OCI-M2 (cell line): Measurements from ENCODE around the gene PDZRN3.

ENCODE experiments used
- DNase-seq: peaks from one replicate; lab custom pipeline; 2025; ENCODE audit not compliant: unreplicated experiment; lab: John Stamatoyannopoulos, UW

PDZRN3 gene

GRCh38 chr3:73559749-73560148 is 65.0 kb downstream of the PDZRN3 start:
- no peak for DNase-seq

- DNase-seq: no peak
Measured at GRCh38 chr3:73558727-73559075, 66.0 kb downstream of the PDZRN3 start.

DNA sequence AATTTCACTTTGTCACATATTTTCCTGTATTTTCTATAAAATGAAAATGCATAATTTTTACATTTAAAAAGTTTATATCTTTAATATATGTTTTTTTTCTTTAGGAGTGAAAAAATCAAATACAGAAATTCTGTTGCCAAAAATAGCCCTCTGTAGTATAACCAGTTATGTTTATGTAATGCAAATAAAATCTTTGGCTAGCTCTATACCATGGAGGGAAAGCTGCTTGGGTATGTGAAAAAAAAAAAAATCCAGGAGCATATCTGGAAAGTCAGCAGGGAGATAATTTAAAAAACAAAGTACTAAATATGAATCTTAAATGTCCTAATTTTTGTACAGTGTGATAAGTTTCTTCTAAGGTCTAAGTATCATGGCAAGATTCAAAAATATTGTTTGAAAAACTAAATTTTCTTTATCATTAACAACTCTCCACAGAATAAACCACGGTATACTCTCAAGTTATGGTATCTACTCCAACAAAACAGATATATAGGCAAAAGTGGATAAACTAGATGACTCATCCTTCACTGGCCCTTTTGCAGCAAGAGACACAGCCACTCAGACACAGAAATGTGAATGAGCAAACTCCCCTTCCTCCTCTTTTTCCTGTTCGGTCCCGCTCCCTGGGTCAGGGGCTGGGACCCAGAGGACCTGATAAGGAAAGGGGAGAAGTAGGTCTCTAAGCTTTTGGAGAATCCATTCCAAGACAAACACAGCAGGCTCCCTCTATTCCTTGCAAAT is 66.6 kb downstream of the PDZRN3 start:
- no peak for DNase-seq

GRCh38 chr3:73556520-73557372 is 68.0 kb downstream of the PDZRN3 start:
- no peak for DNase-seq

- DNase-seq: no peak
Measured at GRCh38 chr3:73555076-73555475, 69.7 kb downstream of the PDZRN3 start.

DNA sequence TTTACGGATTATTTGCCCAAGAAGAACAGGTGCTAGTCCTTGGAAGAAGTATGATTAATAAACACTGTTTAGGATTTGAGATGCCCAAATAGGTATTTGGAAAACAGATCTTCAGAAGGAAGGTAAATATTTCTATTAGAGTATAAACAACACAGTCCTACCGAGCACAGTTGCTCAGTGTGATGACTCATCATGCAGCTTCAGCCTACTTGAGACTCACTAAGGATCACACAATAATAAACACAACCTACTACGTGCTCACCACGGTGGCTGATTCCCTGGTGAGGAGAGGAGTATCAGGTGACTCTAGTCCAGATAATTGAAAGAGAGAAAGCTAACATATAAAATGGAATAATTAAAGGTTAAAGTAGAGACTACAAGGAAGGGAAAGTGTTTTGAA is 72.0 kb downstream of the PDZRN3 start:
- no peak for DNase-seq

DNA sequence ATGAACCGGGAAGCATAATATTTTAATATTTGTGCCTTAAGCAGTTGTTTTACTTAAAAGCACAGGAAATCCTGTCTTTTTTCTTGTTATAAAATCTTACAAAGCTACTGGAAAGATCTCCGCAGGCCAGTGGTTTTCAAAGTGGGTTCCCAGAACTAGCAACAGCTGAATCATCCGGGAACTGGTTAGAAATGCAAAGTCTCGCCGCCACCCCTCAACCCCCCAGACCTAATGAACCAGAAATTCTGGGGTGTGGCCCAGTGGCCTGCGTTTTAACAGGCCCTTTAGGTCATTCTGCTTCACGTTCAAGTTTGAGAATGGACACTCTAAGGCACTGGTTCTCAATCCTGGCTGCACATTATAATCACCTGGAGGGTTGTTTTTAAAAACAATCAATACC is 74.7 kb downstream of the PDZRN3 start:
- DNase-seq: no peak

DNA sequence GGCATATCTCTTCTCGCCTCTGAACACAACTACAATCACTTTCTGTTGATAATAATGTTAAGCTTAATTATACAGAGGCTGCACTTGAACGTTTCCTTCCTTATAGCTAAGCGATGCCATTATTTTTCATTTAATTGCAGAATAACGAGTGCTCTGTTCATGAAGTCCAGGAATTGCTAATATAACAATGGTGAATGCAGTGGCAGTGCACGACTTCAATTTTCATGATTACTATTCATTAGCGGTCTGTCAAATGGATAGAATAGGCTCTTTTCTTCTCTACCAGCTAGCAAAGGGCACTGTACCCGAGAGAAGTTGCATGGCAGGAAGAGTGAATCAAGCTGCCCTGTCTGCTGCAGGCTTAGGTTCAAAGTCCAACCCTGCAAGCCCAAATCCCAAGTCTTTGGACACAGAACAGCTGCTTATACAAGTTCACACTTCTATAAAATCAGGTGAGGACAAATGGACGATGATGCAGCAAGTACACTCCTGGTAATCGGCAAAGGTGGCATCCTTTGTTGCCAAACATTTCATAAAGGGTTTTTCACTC is 75.6 kb downstream of the PDZRN3 start:
- no peak for DNase-seq

DNA sequence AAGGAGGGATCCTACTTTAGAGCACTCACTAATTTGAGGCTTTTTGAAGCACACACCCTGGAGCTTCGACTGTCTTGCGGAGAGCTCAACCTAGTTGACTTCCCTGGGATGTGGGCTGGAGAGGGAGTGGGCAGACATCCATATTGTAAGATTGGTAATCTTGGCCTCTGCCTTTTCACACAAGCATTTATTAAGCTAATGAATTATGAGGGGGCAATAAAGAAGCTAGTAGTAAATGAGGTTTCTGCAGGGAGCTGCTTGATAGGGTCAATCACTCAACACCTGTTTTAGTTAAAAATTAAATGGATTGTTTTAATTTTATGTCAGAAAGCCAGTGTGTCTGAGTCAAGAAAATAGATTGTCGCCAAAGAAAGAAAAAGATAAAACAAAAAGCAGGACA is 76.3 kb downstream of the PDZRN3 start:
- DNase-seq: no peak

DNA sequence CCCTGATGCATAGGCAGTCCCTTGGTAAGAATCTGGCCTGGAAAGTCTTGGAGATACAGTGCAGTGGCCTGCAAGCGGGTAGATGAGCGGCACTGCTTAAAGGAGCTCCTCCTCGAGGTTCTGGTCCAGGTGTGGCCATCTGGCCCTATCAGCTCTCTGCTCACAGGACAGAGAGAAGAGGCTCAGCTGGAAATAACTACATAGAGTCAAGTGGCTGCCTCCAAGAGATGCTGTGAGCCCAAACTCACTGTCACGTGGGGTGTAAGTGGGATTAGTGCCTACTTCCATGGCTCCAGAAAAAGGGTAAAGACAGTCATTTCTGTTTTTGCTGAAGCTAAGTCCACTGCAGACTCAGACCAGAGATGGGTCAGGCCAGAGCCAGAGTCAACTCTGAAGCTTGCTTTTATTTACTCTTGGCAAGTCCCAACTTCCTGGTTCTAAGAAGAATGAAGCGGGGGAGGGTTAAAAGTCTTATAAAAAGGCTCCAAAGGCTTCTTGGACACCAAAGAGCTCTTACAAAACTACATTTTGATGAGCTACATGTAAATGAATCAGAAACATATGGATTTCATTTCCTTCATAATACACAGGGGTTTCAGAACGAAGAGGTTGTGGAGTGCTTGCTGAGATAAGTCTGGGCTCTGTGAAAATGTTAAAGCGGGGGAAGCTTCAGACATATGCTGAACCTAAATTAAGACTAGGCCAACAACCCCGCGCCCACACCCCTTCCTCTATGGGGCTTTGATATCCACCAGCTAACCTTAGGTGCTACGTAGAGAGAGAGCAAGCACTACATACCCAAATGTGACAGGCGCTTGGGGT is 77.1 kb downstream of the PDZRN3 start:
- DNase-seq: no peak

DNA sequence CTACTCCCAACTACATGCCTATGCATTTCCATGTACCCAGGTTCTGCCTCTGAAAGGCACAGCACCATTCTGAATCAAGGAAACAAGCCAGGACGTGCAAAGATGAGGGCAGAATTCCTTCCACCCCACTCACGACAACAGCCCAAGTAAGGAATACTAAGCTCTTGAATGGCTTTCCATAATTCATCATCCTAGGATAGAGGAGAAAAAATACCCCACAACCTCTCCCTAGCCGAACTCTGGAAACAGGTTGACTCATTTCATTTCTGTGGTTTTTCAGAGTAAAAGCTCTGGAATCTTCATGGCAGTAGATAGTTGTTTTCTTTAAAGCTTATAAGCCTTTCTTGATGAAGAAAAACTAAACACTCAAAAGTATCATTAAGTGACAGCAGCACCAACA is 77.8 kb downstream of the PDZRN3 start:
- no peak for DNase-seq

DNA sequence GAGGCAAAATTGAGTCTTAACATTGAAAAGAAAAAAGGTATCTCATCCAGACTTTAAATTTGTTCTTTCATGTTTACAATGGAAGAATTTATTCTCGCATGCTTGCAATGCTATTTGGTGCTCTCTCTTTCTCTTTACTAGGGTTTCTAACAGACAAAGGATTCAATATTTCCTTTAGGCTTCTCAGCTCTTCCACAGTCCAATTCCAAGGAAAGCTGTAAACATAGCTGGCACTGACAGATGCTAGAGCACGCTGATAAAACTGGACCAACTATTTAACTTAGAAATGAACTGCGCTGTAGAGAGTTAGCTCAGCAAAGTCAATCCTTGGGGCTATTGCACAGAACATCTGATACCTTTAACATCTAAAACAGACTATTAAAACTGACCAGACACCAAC is 81.3 kb downstream of the PDZRN3 start:
- no peak for DNase-seq

DNA sequence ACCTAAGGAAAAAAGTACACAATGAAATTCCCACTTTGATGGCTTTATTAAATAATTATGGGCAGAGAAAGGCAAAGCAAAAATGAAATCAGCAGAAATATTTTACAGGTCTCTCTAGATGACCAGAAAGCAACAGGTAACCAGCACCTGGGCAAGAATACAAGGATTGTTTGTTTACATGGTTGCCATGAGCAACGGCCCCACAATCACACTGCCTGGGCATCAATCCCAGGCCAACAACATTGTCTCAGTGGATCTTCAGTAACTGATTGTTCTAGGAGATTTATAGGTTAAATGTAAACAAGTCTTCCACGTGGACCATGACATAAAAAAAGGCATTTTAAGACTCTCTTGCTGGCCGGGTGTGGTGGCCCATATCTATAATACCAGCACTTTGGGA is 82.6 kb downstream of the PDZRN3 start:
- no peak for DNase-seq

GRCh38 chr3:73540969-73541740 is 83.6 kb downstream of the PDZRN3 start:
- no peak for DNase-seq

DNA sequence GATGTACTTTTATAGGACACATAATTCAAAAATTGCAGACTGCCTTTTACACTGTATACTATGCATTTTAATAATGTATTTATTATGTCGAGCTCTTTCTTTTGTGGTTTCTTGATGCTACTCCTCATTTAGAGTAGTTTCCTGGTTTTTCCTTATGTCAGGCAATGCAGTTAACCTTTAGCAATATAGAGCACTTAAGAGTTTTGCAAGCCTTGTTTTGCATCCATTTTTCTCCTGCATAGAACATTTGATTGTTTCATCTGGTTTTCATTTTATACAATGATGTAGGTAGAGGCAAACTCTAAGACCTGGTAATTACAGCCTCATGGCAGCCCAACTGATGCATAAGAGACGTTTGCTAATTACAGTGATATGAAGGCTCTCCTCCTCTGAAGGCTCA is 86.3 kb downstream of the PDZRN3 start:
- DNase-seq: no peak

DNA sequence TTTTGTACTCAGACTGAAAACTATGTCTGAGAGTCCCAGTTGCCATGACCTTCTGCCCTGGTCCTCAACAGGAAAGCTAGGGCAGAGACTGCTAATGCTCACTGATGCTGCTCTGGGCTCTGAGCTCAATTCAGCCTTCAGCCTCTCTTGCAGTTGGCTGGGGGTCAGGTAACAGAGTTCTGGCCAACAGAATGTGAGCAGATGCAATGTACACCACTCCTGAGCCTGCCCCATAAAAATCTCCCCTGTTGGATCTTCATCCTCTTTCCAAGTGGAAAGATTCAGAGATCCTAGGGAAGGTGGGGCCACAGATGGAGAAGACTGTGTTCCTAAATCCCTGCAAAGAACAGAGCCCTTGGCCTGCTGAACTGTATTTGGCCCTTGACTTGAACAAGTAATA is 87.8 kb downstream of the PDZRN3 start:
- DNase-seq: no peak

- DNase-seq: no peak
Measured at GRCh38 chr3:73536336-73536895, 88.3 kb downstream of the PDZRN3 start.

DNA sequence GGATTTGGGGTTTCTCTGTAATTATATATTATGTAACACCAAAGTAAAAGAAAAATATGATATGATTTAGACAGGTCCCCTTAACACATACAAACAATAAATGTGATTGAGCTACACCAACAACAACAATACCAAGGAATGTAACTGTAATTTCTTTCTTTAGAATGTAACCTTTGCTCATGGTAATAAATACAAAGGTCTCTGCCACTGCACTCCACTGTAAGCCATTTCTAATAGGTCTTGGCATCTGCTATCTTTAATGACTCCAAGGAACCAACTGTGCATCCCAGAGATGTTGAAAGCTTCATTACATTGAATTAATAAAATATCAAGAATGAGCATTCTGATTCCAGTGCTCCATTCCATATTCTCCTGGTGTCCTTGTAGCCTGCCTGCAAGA is 88.8 kb downstream of the PDZRN3 start:
- no peak for DNase-seq

DNA sequence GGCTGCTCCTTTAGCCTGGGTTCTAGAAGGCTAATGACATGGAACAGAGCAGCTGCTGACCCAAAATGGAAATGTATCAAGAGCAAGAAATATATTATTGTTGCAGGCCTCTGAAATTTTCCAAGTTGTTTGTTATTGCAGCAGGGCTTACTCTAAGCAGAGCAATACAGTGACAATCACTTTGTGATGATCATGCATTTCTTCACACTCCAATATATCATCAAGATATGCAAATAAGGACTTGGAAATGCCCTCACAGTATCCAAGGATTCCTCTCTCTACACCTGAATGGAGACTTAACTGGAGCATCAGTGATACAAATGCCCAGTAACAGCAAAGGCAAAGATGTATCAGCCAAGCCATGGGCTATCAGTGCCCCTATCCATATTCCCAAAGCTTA is 89.6 kb downstream of the PDZRN3 start:
- no peak for DNase-seq

GRCh38 chr3:73530022-73530396 is 94.7 kb downstream of the PDZRN3 start:
- no peak for DNase-seq
